HepG2 (cell line): ENCODE measurements around the gene ATP5F1E. TPM values are rescaled to one million over a fixed set of nuclear protein-coding genes. Genes with fewer than 3 reads are reported as not detected.

Source experiments
- ATF5 ChIP-seq: sonication (generic); formaldehyde crosslinking; IDR thresholded peaks from 2 replicates; pipeline ENCODE4 v1.4.0; 2020; ENCODE audit warnings: mild to moderate bottlenecking, low read depth, missing genetic modification reagents
- BCL6 ChIP-seq: IDR thresholded peaks from 2 replicates; pipeline ENCODE4 v1.6.1; 2016; ENCODE audit warnings: missing genetic modification reagents, missing compliant biosample characterization
- GATAD2A ChIP-seq: IDR thresholded peaks from 2 replicates; pipeline ENCODE4 v1.6.1; 2016
- NR0B2 ChIP-seq: sonication (generic); formaldehyde crosslinking; IDR thresholded peaks from 2 replicates; pipeline ENCODE4 v1.4.0; 2020; ENCODE audit warnings: mild to moderate bottlenecking, missing genetic modification reagents
- PAX8 ChIP-seq: sonication (generic); formaldehyde crosslinking; IDR thresholded peaks from 2 replicates; pipeline ENCODE4 v1.8.0; 2022; ENCODE audit warnings: mild to moderate bottlenecking, missing genetic modification reagents, borderline replicate concordance
- POLR2A ChIP-seq, 2 experiments: IDR thresholded peaks; 2 replicates each; pipeline ENCODE4 v1.6.1; 2011; ENCODE audit warnings: low read depth in 2 of 2, low read length in 2 of 2, mild to moderate bottlenecking in 1 of 2, moderate library complexity in 1 of 2; ENCODE audit not compliant: insufficient read depth in 1 of 2
- RCOR2 ChIP-seq: IDR thresholded peaks from 2 replicates; pipeline ENCODE4 v1.6.1; 2016; ENCODE audit warnings: missing biosample characterization, missing genetic modification reagents
- RXRB ChIP-seq: IDR thresholded peaks from 2 replicates; pipeline ENCODE4 v1.6.1; 2016; ENCODE audit warnings: borderline replicate concordance, missing genetic modification reagents, missing compliant biosample characterization
- SETDB1 ChIP-seq: sonication (generic); formaldehyde crosslinking; IDR thresholded peaks from 2 replicates; pipeline ENCODE4 v1.5.1; 2020; ENCODE audit warnings: missing genetic modification reagents, mild to moderate bottlenecking, borderline replicate concordance
- TP53 ChIP-seq: sonication (generic); formaldehyde crosslinking; conservative IDR thresholded peaks from 2 replicates; pipeline ENCODE4 v1.4.0; 2020; ENCODE audit warnings: missing genetic modification reagents
- ZBED4 ChIP-seq: sonication (generic); formaldehyde crosslinking; IDR thresholded peaks from 2 replicates; pipeline ENCODE4 v1.4.0; 2020; ENCODE audit warnings: missing genetic modification reagents, borderline replicate concordance
- ZBTB4 ChIP-seq: sonication (generic); formaldehyde crosslinking; IDR thresholded peaks from 2 replicates; pipeline ENCODE4 v1.4.0; 2020; ENCODE audit warnings: missing genetic modification reagents, mild to moderate bottlenecking, borderline replicate concordance
- ZFX ChIP-seq: sonication (generic); formaldehyde crosslinking; IDR thresholded peaks from 2 replicates; pipeline ENCODE4 v1.4.0; 2020; ENCODE audit warnings: mild to moderate bottlenecking, low read depth, missing genetic modification reagents, moderate library complexity
- ZNF33A ChIP-seq: sonication (generic); formaldehyde crosslinking; IDR thresholded peaks from 2 replicates; pipeline ENCODE4 v1.5.1; 2020; ENCODE audit warnings: missing genetic modification reagents, mild to moderate bottlenecking, moderate library complexity, borderline replicate concordance
- ZNF367 ChIP-seq: sonication (generic); formaldehyde crosslinking; IDR thresholded peaks from 2 replicates; pipeline ENCODE4 v1.4.0; 2020; ENCODE audit warnings: missing genetic modification reagents, borderline replicate concordance
- ZNF382 ChIP-seq: sonication (generic); formaldehyde crosslinking; IDR thresholded peaks from 2 replicates; pipeline ENCODE4 v1.5.0; 2020; ENCODE audit warnings: missing genetic modification reagents, mild to moderate bottlenecking, borderline replicate concordance
- ZNF543 ChIP-seq: sonication (generic); formaldehyde crosslinking; IDR thresholded peaks from 2 replicates; pipeline ENCODE4 v1.4.0; 2020; ENCODE audit warnings: mild to moderate bottlenecking, missing genetic modification reagents
- ZNF709 ChIP-seq: sonication (generic); formaldehyde crosslinking; IDR thresholded peaks from 2 replicates; pipeline ENCODE4 v1.5.0; 2020; ENCODE audit warnings: mild to moderate bottlenecking, missing genetic modification reagents
- ZNF782 ChIP-seq: sonication (generic); formaldehyde crosslinking; IDR thresholded peaks from 2 replicates; pipeline ENCODE4 v1.4.0; 2020; ENCODE audit warnings: missing genetic modification reagents, mild to moderate bottlenecking, borderline replicate concordance
- polyA plus RNA-seq, 8 experiments: library from polyadenylated mRNA; depleted of rRNA in 3 of 8; stranded (reverse) in 7 of 8; unstranded in 1 of 8; fragments of >200 nt; fragmentation: Illumina TruSeq in 4 of 8; extraction: Trizol in 4 of 8; gene quantifications; 2 replicates each; pipeline versions ENCODE4 v1.2.1 to v1.2.3, GENCODE V29; 2011 to 2016; ENCODE audit warnings: low read depth in 4 of 8, missing spikeins in 1 of 8, mixed read lengths in 1 of 8; ENCODE audit not compliant: insufficient read depth in 1 of 8
- total RNA-seq, 5 experiments: library from RNA; depleted of rRNA; stranded (reverse); fragments of >200 nt; fragmentation: Illumina TruSeq; extraction: Trizol; gene quantifications; 2 replicates each; pipeline ENCODE4 v1.2.3, GENCODE V29; 2016; ENCODE audit warnings: low read depth in 1 of 5
- TF ChIP-seq, protein P1 (sequence below): sonication (generic); formaldehyde crosslinking; IDR thresholded peaks from 2 replicates; pipeline ENCODE4 v1.4.0; 2020; ENCODE audit warnings: low read depth, mild to moderate bottlenecking, missing genetic modification reagents

Gene ATP5F1E
- total and polyA plus RNA-seq, 2 of the 13 experiments (the other 11 are each of a cell fraction or from before 2014, with no cell fraction given) = 121 to 134 TPM

GRCh38 chr20:59042151-59042795, 10.1 kb upstream of the ATP5F1E start, which contains the start of gene PRELID3B (continued):
- TF ChIP-seq SETDB1 = no peak
- TF ChIP-seq ZNF382 (CRISPR knock-in tag) = no peak
- no peak; the same call in 1 of the 2 replicates for TF ChIP-seq RXRB (CRISPR knock-in tag)
- no peak for TF ChIP-seq TP53 (CRISPR knock-in tag)
- TF ChIP-seq ATF5 (CRISPR knock-in tag) = 0 out of 2 replicates have a peak, but pooled peaks have one; percentile 43
- no peak; the same call in 1 of the 2 replicates for TF ChIP-seq PAX8 (CRISPR knock-in tag)
- TF ChIP-seq ZNF782 = no peak; the same call in 1 of the 2 replicates
- TF ChIP-seq ZNF709 (CRISPR knock-in tag) = peak; percentile 88
- TF ChIP-seq RCOR2 (CRISPR knock-in tag) = no peak
- peak; percentile 71; the same call in 1 of the 2 replicates for TF ChIP-seq ZNF543 (CRISPR knock-in tag)
- peak; percentile 80 for TF ChIP-seq ZFX (CRISPR knock-in tag)
- no peak for TF ChIP-seq ZNF367 (CRISPR knock-in tag)
- TF ChIP-seq POLR2A (IDR thresholded peaks at IDR 0.05; ENCODE audit: insufficient read depth in 1 of 2, low read depth in 2 of 2, low read length in 2 of 2) = no peak
- TF ChIP-seq, protein P1, sequence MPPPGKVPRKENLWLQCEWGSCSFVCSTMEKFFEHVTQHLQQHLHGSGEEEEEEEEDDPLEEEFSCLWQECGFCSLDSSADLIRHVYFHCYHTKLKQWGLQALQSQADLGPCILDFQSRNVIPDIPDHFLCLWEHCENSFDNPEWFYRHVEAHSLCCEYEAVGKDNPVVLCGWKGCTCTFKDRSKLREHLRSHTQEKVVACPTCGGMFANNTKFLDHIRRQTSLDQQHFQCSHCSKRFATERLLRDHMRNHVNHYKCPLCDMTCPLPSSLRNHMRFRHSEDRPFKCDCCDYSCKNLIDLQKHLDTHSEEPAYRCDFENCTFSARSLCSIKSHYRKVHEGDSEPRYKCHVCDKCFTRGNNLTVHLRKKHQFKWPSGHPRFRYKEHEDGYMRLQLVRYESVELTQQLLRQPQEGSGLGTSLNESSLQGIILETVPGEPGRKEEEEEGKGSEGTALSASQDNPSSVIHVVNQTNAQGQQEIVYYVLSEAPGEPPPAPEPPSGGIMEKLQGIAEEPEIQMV (CRISPR knock-in tag) = 0 out of 2 replicates have a peak, but pooled peaks have one; percentile 24
- TF ChIP-seq BCL6 (CRISPR knock-in tag) = peak; percentile 45; the same call in 1 of the 2 replicates
- TF ChIP-seq NR0B2 (CRISPR knock-in tag) = no peak
- no peak for TF ChIP-seq ZBED4 (CRISPR knock-in tag)
- TF ChIP-seq ZBTB4 (CRISPR knock-in tag) = no peak
- no peak for TF ChIP-seq GATAD2A (CRISPR knock-in tag)
- no peak for TF ChIP-seq ZNF33A
